Endodermal cell (in vitro differentiated cells): Measurements from ENCODE around the gene CSTPP1. TPM values are rescaled to one million over a fixed set of nuclear protein-coding genes. Genes with fewer than 3 reads are reported as not detected.

ENCODE experiments used
- DNase-seq: peaks from one replicate; pipeline ENCODE4 v3.0.0-alpha.2; 2017
- H3K27ac ChIP-seq: 2 replicates; pipeline ENCODE4 v1.5.1; 2013; ENCODE audit warnings: mild to moderate bottlenecking, low read depth, low read length, moderate library complexity
- H3K27me3 ChIP-seq: 2 replicates; pipeline ENCODE4 v1.6.1; 2013; ENCODE audit warnings: mild to moderate bottlenecking, low read length, moderate library complexity; ENCODE audit not compliant: insufficient read depth, control insufficient read depth, poor library complexity, severe bottlenecking
- H3K36me3 ChIP-seq: 2 replicates; pipeline ENCODE4 v1.7.0; 2013; ENCODE audit warnings: mild to moderate bottlenecking, low read length, moderate library complexity; ENCODE audit not compliant: control insufficient read depth, insufficient read depth
- H3K4me1 ChIP-seq: one replicate; pipeline ENCODE4 v1.7.0; 2013; ENCODE audit warnings: low read length; ENCODE audit not compliant: control insufficient read depth, insufficient read depth
- H3K4me3 ChIP-seq: 2 replicates; pipeline ENCODE4 v1.5.1; 2013; ENCODE audit warnings: mild to moderate bottlenecking, low read length, moderate library complexity
- H3K9ac ChIP-seq: 2 replicates; pipeline ENCODE4 v1.6.1; 2013; ENCODE audit warnings: mild to moderate bottlenecking, low read length, moderate library complexity; ENCODE audit not compliant: poor library complexity, severe bottlenecking; ENCODE audit errors: extremely low read depth
- H3K9me3 ChIP-seq: 2 replicates; pipeline ENCODE4 v1.6.1; 2013; ENCODE audit warnings: mild to moderate bottlenecking, low read length, moderate library complexity; ENCODE audit not compliant: control insufficient read depth
- H3K27ac Mint-ChIP-seq: 2 replicates; pipeline ENCODE4 v1.8.0; 2020; ENCODE audit warnings: mixed read lengths
- H3K27me3 Mint-ChIP-seq: 2 replicates; pipeline ENCODE4 v1.8.0; 2021; ENCODE audit warnings: mild to moderate bottlenecking, mixed read lengths; ENCODE audit not compliant: insufficient read depth
- H3K36me3 Mint-ChIP-seq: 2 replicates; pipeline ENCODE4 v1.8.0; 2020; ENCODE audit warnings: low read depth, mixed read lengths
- H3K4me1 Mint-ChIP-seq: 2 replicates; pipeline ENCODE4 v1.8.0; 2020; ENCODE audit warnings: mixed read lengths
- H3K4me3 Mint-ChIP-seq: 2 replicates; pipeline ENCODE4 v1.8.0; 2020; ENCODE audit warnings: mild to moderate bottlenecking, moderate library complexity, mixed read lengths
- H3K9me3 Mint-ChIP-seq: 2 replicates; pipeline ENCODE4 v1.8.0; 2020; ENCODE audit warnings: mild to moderate bottlenecking, mixed read lengths
- CTCF ChIP-seq: fragments of 200-600 bp; sonication (generic); conservative IDR thresholded peaks from 2 replicates; pipeline ENCODE4 v1.5.0; 2021; ENCODE audit warnings: antibody characterized with exemption, mild to moderate bottlenecking
- WGBS, 2 experiments: methylation state at CpG; one replicate each; pipeline versions ENCODE4 v1.1.5 to v1.1.7; 2013; ENCODE audit warnings: missing lambda C conversion rate in 2 of 2, mixed read lengths in 1 of 2; ENCODE audit not compliant: insufficient coverage in 1 of 2, insufficient read length in 1 of 2; 5-methylcytosine and 5-hydroxymethylcytosine counted together
- total RNA-seq, 2 donors: library from RNA; stranded (reverse); fragmentation: NEBNext Ultra II Directional in 1 of 2; extraction: Animal tissue kit (Norgen Biotek cat#: 25700) in 1 of 2; gene quantifications; 2 replicates in 1 of 2; 3 replicates in 1 of 2; pipeline ENCODE4 v1.2.1, GENCODE V29; 2021

Gene CSTPP1
- total RNA-seq, 2 donors from 2014 or later: 46.7 to 57.6 TPM

DNA sequence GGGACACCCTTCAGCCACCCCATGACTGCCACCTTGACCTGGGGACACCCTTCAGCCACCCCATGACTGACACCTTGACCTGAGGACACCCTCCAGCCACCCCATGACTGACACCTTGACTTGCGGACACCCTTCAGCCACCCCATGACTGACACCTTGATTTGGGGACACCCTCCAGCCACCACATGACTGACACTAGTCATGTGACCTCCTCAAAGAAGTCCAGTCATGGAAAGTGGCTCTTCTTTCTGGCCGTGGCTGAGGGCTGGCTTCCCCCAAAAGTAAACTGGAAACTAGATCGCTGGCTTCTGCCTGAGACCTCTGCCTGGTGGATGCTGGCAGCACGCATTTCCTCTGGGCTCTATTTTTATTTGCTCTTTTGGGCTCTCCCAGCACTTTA lies 211.7 kb downstream of the CSTPP1 start:
- TF ChIP-seq CTCF: no peak
- 93 to 97% methylated on average over 4 of the region's 4 CpGs for WGBS, 2 experiments
- no peak for DNase-seq

DNA sequence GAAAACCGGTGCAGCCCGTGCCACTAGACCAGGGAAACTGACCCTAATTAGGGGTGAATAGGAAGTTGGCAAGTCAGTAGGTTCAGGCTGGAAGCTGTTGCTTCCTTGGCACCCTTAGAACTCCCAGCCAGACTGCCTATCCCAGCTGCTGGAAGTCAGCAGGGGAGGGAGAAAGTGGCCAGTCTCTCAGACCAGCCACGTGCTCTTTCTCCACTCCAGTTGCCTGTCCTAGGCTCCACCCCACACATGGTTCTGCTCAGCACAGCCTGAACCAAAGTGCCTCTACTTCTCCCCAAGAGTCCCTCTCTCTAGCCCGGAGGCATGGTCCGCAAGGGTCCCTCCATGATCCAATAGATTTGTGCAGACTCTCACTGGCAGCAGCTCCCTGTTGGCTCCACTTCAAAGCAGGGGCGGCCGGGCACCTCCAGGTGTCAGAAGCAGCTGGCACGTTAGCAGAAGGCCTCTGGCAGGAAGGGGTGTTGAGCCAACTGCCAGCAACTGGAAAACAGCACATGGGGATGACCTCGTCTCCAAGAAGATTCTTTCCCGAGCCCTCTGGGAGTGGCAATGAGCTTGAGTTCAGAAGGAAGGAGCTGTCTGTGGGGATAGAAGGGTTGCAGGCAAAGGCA lies 212.5 kb downstream of the CSTPP1 start:
- Histone ChIP-seq H3K4me3 (no peak overlapping the region), H3K27me3 (no peaks in the 10 kb centered on the region), H3K9me3 (no peaks in the 10 kb centered on the region), H3K9ac (no peak overlapping the region), H3K36me3 (no peaks in the 10 kb centered on the region), H3K27ac (no peak overlapping the region), H3K4me1 (peaks cover 3% of the 10 kb centered on the region)
- no peaks in the 10 kb centered on the region for H3K27me3 Mint-ChIP-seq
- peaks cover 8% of the 10 kb centered on the region for H3K4me1 Mint-ChIP-seq
- peaks cover 13% of the 10 kb centered on the region for H3K36me3 Mint-ChIP-seq
- H3K9me3 Mint-ChIP-seq: no peaks in the 10 kb centered on the region
- no peak overlapping the region for H3K27ac Mint-ChIP-seq
- no peak overlapping the region for H3K4me3 Mint-ChIP-seq
- 93 to 100% methylated on average over 6 to 10 of the region's 10 CpGs for whole genome bisulfite sequencing, 2 experiments
- no peak for DNase-seq
- TF ChIP-seq CTCF: no peak

More for the DNA sequence above, 211.7 kb downstream of the CSTPP1 start:
- Histone ChIP-seq H3K4me1 (peaks cover 3% of the 10 kb centered on the region), H3K27me3 (no peaks in the 10 kb centered on the region), H3K9ac (no peak overlapping the region), H3K4me3 (no peak overlapping the region), H3K9me3 (no peaks in the 10 kb centered on the region), H3K36me3 (no peaks in the 10 kb centered on the region), H3K27ac (no peak overlapping the region)
- peaks cover 4% of the 10 kb centered on the region for H3K4me1 Mint-ChIP-seq
- no peaks in the 10 kb centered on the region for H3K9me3 Mint-ChIP-seq
- H3K27me3 Mint-ChIP-seq: no peaks in the 10 kb centered on the region
- peaks cover 13% of the 10 kb centered on the region for H3K36me3 Mint-ChIP-seq
- peak overlapping the region; percentile 28 for H3K27ac Mint-ChIP-seq
- H3K4me3 Mint-ChIP-seq: no peak overlapping the region

- Histone ChIP-seq H3K9ac (no peak overlapping the region), H3K9me3 (no peaks in the 10 kb centered on the region), H3K27ac (no peak overlapping the region), H3K27me3 (no peaks in the 10 kb centered on the region), H3K4me1 (peaks cover 3% of the 10 kb centered on the region), H3K4me3 (no peak overlapping the region), H3K36me3 (no peaks in the 10 kb centered on the region)
- no peaks in the 10 kb centered on the region for H3K27me3 Mint-ChIP-seq
- no peak for DNase-seq
- no peaks in the 10 kb centered on the region for H3K9me3 Mint-ChIP-seq
- peaks cover 8% of the 10 kb centered on the region for H3K4me1 Mint-ChIP-seq
- H3K4me3 Mint-ChIP-seq: no peak overlapping the region
- WGBS, 2 experiments: 88% methylated on average over 1 to 2 of the region's 2 CpGs
- TF ChIP-seq CTCF: no peak
- peaks cover 10% of the 10 kb centered on the region for H3K36me3 Mint-ChIP-seq
- H3K27ac Mint-ChIP-seq: no peak overlapping the region
Observed at GRCh38 chr11:47149782-47150181, 213.2 kb downstream of the CSTPP1 start.
